HG03159 (cell line): ENCODE data around the gene HOGA1.
"Not testable (repeated sequence)": the region's sequence is repeated elsewhere in the genome, so short reads cannot be mapped to it uniquely, and the experiment has no call there.

Experiments
- ATAC-seq: cut with Tn5 transposase; IDR thresholded peaks from one replicate; pipeline ENCODE4 v1.9.1; 2021; ENCODE audit warnings: mild to moderate bottlenecking, moderate library complexity; ENCODE audit not compliant: unreplicated experiment

HOGA1 gene

DNA sequence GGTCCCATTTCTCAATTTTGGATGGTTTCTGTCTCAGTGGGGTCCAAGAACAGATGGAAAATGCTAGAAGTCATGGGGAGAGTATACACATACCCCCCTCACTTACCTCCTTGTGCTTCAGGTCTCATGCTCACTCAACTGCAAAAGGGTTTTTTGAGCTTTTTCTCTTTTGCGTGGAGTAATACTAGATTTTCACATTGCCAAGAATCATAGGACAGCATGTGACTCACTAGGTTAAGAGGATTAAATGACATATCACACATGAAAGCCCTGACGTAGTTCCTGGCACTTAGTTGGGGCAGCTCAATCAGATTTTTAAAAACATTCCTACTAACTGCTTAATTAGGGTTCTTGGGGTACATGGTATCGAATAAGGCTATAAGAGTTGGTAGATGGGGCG lies 60.7 kb downstream of the HOGA1 start:
- ATAC-seq: no peak

DNA sequence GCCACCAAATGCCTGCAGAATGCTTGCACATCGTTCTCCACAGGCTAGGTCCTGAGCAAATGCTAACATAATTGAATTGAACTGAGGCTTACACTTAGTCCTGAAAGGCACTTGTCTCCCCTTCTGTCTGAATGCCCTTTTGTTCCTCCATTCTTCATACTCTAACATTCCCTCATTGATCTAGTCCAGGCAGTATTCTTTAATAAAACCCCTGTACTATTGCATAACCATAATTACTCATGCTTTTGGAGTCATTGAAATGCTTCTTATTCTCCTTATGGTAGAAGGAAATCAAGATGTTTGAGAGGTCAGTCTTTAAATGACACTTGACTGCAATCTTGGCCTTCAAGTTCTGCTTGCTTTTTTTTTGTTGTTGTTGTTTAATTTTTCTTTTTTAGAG lies 63.4 kb downstream of the HOGA1 start:
- ATAC-seq: no peak

DNA sequence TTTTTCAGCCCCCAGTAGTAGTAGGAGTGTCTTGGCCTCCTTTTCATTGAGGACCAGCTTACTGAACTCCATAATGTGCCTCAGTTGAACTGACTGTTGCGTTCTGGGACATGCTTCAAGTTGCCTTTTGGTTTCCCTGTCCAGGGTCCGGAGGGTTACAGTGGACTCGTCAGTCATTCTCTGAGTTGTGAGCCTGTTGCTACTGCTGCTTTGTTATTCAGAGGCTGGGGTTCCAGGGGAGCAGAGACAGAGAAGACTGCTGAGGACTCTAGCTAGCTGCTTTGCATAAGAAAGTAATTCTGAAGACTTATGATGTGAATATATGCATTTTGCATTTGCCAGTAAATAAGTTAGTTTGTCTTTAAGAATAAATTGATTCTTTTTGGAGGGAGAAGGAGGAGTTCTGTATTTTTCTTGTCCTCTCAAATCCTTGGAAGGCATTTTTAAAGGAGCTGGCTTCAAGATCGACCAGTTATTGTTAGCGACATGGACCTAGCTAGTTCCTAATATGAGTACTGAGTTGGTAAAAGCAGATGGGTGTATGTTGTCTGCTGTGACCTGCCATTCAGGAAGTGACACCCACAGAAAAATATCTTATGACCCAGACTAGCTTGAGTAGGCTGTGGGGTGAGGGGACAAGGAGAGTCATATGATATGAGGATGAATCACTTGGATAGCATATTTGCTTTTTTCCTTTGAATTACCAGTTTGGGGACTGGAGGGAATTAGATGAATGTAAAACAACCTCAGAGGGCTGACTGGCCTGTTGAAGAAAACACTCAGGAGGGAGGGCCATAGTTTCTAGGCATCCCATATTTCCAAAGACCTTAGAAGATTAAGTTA lies 64.6 kb downstream of the HOGA1 start:
- peak; percentile 79 for ATAC-seq

DNA sequence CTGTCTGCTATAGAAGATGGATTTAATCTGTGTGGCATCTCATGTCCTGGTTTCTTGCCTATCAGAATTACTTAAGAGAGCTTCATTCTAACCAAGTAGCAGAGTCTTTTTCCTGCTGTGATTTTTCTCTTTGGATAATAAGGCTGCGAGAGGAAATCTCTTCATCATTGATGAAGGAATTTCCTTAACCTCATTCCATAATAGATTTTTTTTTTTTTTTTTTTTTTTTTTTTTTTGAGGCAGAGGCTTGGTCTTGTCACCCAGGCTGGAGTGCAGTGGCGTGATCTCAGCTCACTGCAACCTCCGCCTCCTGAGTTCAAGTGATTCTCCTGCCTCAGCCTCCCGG lies 65.2 kb downstream of the HOGA1 start:
- ATAC-seq: not testable (repeated sequence)

DNA sequence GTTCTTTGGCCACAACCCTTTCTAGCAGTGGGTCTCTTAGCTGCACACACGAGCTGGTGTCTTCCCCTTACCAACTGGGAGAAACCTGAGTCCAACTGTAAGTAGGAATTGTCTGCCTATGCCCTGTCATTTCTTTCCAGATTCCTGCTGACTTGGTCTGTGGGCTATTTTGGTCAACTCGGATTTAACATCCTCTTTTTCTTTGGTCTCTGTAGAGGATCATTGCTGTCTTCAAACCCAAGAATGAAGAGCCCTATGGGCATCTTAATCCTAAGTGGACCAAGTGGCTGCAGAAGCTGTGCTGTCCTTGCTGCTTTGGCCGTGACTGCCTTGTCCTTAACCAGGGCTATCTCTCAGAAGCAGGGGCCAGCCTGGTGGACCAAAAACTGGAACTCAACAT lies 66.5 kb downstream of the HOGA1 start:
- no peak for ATAC-seq

DNA sequence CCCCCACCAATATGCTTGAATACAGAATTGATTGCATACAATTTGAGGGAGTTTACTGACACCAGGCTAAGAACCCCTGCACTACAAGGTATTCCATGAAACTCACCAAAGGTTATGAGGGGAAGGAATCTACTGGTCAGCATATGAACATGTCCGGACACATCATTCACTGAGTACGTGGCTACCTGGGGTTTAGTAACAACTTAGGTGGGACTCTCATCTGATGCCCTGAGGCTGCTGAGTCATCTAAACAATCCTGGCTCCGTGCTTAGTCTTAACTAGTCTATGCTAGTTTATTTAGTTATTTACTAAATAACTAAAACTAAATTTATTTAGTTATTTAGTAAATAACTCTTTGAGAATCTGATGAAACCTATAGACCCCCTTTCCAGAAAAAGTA lies 67.6 kb downstream of the HOGA1 start:
- ATAC-seq: no peak

DNA sequence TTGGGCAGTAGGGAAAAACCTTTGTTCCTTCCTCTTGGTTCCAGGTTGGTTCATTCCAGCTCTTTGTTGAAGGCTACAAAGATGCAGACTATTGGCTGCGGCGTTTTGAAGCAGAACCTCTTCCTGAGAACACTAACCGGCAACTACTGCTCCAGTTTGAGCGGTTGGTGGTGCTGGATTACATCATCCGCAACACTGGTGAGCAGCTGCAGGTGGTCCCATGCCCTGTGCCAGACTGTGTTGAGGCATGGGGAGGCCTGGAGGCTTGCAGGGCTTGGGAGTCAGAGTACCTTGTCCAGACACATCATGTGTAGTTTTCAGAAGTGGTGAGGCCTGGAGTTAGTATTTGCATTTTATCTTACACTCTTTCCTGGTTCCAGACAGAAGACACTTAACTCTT lies 72.6 kb downstream of the HOGA1 start:
- no peak for ATAC-seq

DNA sequence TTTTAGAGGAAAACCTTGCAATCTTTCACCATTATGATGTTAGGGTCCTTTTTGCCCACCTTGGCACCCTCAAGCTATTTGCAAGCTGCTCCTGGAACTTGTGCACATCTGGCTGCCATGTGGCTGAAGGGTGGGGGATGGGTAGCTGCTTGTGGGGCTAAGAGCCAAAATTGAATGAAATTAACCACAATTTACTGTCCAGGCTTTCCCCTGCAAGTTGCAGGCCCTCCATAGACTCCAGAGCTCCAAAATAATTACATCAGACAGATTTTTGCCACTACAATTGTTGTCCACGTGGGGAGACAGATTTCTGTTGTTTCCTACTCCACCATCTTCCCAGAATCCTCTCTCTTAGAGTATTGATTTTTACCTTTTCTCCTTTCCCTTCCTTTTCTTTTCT lies 75.4 kb downstream of the HOGA1 start:
- ATAC-seq: no peak
